ENCODE data around the gene HEXA. TPM values are rescaled to one million over a fixed set of nuclear protein-coding genes. Genes with fewer than 3 reads are reported as not detected.
"Not testable (repeated sequence)": the region's sequence is repeated elsewhere in the genome, so short reads cannot be mapped to it uniquely, and the experiment has no call there.

The HEXA gene
- polyA plus RNA-seq, 1 experiment = 191 TPM

DNA sequence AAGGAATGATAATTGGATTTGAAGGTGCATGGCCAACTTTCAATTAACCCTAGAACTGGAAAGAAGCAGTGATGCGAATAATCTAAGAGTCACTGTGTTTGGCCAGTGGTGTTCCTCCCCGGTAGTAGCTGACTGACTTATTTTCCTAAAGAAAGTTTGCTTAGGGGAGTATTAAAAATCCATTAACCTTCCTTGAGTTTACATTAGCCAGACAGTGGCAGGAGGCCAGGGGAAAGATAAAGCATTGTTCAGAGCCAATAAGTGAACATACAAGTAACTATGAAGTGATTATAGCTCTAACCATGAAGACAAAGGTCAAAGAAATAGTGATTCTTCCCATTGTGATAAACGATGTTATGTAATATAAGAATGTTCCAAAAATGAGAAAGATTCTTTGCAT lies 13.4 kb upstream of the HEXA start:
- CTCF ChIA-PET = interaction anchor here (0.8 kb wide), 1 partner anchor 65 kb away, joined by 4 read pairs; no protein-coding TSS in a partner anchor
- Histone ChIP-seq H3K9me3 (ENCODE audit: control insufficient read depth, insufficient read depth, low read length) (no peaks in the 10 kb centered on the region), H3K4me3 (ENCODE audit: low read depth, low read length) (no peak overlapping the region), H3K27ac (ENCODE audit: low read depth, low read length) (no peak overlapping the region), H3K27me3 (ENCODE audit: control insufficient read depth, insufficient read depth, low read length) (peaks cover 31% of the 10 kb centered on the region)
- no peak for DNase-seq (ENCODE audit: low read depth, low spot score)
- POLR2A ChIA-PET = no interaction called here
- TF ChIP-seq, protein P1, sequence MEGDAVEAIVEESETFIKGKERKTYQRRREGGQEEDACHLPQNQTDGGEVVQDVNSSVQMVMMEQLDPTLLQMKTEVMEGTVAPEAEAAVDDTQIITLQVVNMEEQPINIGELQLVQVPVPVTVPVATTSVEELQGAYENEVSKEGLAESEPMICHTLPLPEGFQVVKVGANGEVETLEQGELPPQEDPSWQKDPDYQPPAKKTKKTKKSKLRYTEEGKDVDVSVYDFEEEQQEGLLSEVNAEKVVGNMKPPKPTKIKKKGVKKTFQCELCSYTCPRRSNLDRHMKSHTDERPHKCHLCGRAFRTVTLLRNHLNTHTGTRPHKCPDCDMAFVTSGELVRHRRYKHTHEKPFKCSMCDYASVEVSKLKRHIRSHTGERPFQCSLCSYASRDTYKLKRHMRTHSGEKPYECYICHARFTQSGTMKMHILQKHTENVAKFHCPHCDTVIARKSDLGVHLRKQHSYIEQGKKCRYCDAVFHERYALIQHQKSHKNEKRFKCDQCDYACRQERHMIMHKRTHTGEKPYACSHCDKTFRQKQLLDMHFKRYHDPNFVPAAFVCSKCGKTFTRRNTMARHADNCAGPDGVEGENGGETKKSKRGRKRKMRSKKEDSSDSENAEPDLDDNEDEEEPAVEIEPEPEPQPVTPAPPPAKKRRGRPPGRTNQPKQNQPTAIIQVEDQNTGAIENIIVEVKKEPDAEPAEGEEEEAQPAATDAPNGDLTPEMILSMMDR (IDR thresholded peaks at IDR 0.05; ENCODE audit: low read depth, low read length) = no peak

DNA sequence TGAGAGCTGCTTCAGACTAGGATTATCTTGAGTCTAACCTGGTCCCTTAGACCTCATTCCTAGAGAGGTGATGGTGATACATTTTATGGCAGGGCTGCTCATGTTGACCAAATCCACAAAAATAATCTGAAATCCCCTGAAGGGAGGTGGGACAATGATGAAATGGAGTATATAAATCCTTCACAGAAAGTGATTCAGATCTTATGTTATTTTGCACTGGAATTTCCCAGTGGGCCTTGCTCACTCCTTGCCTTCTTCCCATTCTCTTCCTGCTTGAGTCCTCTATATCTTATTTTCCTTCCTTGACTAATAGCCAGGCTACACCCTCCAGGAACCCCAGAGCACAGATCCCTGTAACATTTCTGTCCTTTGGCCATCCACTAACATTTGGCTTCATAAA lies 11.9 kb upstream of the HEXA start:
- CTCF ChIA-PET = no interaction called here
- Histone ChIP-seq H3K9me3 (ENCODE audit: control insufficient read depth, insufficient read depth, low read length) (no peaks in the 10 kb centered on the region), H3K27ac (ENCODE audit: low read depth, low read length) (no peak overlapping the region), H3K4me3 (ENCODE audit: low read depth, low read length) (no peak overlapping the region), H3K27me3 (ENCODE audit: control insufficient read depth, insufficient read depth, low read length) (peaks cover 45% of the 10 kb centered on the region)
- POLR2A ChIA-PET = no interaction called here
- DNase-seq (ENCODE audit: low read depth, low spot score) = no peak
- TF ChIP-seq, protein P1 (IDR thresholded peaks at IDR 0.05; ENCODE audit: low read depth, low read length) = no peak

DNA sequence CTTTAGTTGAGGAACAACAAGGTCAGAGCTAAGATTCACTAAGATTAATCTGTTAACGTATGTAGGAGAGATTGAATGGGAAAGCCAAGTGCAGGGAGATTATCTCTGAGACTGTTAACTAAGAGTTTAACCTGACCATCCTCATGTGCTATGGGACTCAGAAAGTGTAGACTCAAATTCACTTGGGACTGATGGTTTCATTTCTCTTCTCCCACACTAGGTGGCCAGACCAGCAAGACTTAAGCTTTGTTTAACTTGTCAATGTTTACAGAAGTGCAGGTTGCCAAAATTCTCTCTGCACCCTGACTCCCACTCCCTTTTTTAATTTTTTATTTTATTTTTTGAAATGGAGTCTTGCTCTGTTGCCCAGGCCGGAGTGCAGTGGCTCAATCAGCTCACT lies 6.3 kb upstream of the HEXA start:
- POLR2A ChIA-PET = no interaction called here
- DNase-seq (ENCODE audit: low read depth, low spot score) = no peak
- Histone ChIP-seq H3K9me3 (ENCODE audit: control insufficient read depth, insufficient read depth, low read length) (no peaks in the 10 kb centered on the region), H3K27ac (ENCODE audit: low read depth, low read length) (no peak overlapping the region), H3K4me3 (ENCODE audit: low read depth, low read length) (no peak overlapping the region), H3K27me3 (ENCODE audit: control insufficient read depth, insufficient read depth, low read length) (peaks cover 35% of the 10 kb centered on the region)
- TF ChIP-seq, protein P1 (IDR thresholded peaks at IDR 0.05; ENCODE audit: low read depth, low read length) = peak; percentile 45
- CTCF ChIA-PET = interaction anchor here (0.8 to 1.5 kb wide), 2 partner anchors 70 to 218 kb away, joined by 3 to 5 read pairs; no protein-coding TSS in a partner anchor

DNA sequence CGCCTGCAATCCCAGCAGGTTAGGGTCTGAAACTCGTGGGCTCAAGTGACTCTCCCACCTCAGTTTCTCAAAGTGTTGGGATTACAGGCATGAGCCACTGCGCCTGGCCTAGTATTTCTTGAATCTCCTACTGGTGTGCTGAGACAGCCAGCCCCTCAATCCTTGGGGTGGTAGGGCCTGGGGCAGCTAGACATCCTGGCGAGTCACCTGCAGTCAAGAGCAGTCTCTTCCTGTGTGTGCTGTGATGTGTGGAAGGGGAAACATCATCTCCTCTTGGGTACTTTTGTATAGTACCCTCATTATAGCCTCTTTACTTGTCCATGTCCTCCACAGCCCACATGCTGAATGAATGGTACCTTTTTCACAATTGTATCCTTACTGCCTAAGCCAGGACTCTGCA lies 4.9 kb upstream of the HEXA start:
- H3K27me3 ChIP-seq (ENCODE audit: control insufficient read depth, insufficient read depth, low read length) = peaks cover 32% of the 10 kb centered on the region
- POLR2A ChIA-PET = no interaction called here
- no peak overlapping the region for H3K4me3 ChIP-seq (ENCODE audit: low read depth, low read length)
- no peak overlapping the region for H3K27ac ChIP-seq (ENCODE audit: low read depth, low read length)
- TF ChIP-seq, protein P1 (IDR thresholded peaks at IDR 0.05; ENCODE audit: low read depth, low read length) = no peak
- no peak for DNase-seq (ENCODE audit: low read depth, low spot score)
- peaks cover under 1% of the 10 kb centered on the region; the same call in 1 of the 2 replicates for H3K9me3 ChIP-seq (ENCODE audit: control insufficient read depth, insufficient read depth, low read length)
- CTCF ChIA-PET = no interaction called here

GRCh38 chr15:72379856-72380430 lies 4.1 kb upstream of the HEXA start:
- Histone ChIP-seq H3K9me3 (ENCODE audit: control insufficient read depth, insufficient read depth, low read length) (peaks cover 3% of the 10 kb centered on the region; the same call in 1 of the 2 replicates), H3K27me3 (ENCODE audit: control insufficient read depth, insufficient read depth, low read length) (peaks cover 26% of the 10 kb centered on the region), H3K4me3 (ENCODE audit: low read depth, low read length) (no peak overlapping the region), H3K27ac (ENCODE audit: low read depth, low read length) (no peak overlapping the region)
- ChIA-PET CTCF (no interaction called here), POLR2A (interaction anchor here (0.6 kb wide), 1 partner anchor 66 kb away, joined by 8 read pairs; no protein-coding TSS in a partner anchor)
- DNase-seq (ENCODE audit: low read depth, low spot score) = no peak
- TF ChIP-seq, protein P1 (IDR thresholded peaks at IDR 0.05; ENCODE audit: low read depth, low read length) = no peak

DNA sequence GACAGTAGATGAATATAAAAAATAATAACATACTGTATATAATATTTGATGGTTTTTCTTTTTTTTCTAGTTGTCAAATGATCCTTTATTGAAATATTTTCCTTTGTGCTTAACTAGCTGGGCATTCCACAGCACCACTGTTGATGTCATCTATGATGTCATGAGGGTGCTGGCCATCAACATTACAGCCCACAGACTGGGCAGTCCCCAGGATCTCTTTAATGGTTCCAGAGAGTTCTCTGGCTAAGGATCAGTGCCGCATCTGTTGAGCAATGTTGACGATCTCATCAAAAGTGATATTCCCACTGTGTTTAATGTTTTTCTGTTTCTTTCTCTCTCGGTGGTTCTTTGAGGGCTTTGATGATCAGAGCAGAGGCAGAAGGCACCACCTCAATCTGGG lies 3.3 kb upstream of the HEXA start:
- peaks cover 17% of the 10 kb centered on the region for H3K27me3 ChIP-seq (ENCODE audit: control insufficient read depth, insufficient read depth, low read length)
- POLR2A ChIA-PET; DNase-seq (ENCODE audit: low read depth, low spot score); H3K9me3 ChIP-seq (ENCODE audit: control insufficient read depth, insufficient read depth, low read length); H3K27ac ChIP-seq (ENCODE audit: low read depth, low read length); CTCF ChIA-PET; H3K4me3 ChIP-seq (ENCODE audit: low read depth, low read length): not testable (repeated sequence)

Data from AG04450 (cell line).